Measurements from ENCODE around the gene CFAP43. TPM values are rescaled to one million over a fixed set of nuclear protein-coding genes. Genes with fewer than 3 reads are reported as not detected.

CFAP43 gene
- under 1 TPM; 0.15 to 0.91 (median 0.39) TPM for polyA plus RNA-seq (ENCODE audit: insufficient read length in 10 of 10)
- long read RNA-seq, donor 1, result 0 reads
- long read RNA-seq, donor 2, result 0 reads
- long read RNA-seq, donor 3, result 0 reads
- long read RNA-seq, donor 4, result 0 reads
- long read RNA-seq, donor 5, result 0 reads
- long read RNA-seq, donor 6, result 0 reads
- long read RNA-seq, donor 7, result 0 reads
- long read RNA-seq, donor 8, result 0 reads
- long read RNA-seq, donor 9, result 0 reads

- DNase-seq, result peak; percentile 95 to 99 (median 98)
These were observed at the start of gene CFAP43 for GRCh38 chr10:104231784-104232612. TSS of gene CFAP43 (minus strand) at chr10:104232364. CDS start at chr10:104232246, 118 bp downstream.

- DNase-seq, result no peak
These were observed 49.5 kb upstream of the CFAP43 start for GRCh38 chr10:104281694-104282093.

GRCh38 chr10:104279550-104280259, 47.5 kb upstream of the CFAP43 start:
- DNase-seq, result no peak

- DNase-seq, result no peak
These were observed 45.6 kb upstream of the CFAP43 start for GRCh38 chr10:104277785-104278184.

GRCh38 chr10:104276192-104276591, 44.0 kb upstream of the CFAP43 start:
- DNase-seq, result no peak

GRCh38 chr10:104274762-104275721, 42.9 kb upstream of the CFAP43 start:
- peak in 1 of 3 donors; percentile 35 for DNase-seq

- no peak for DNase-seq
These were observed 41.9 kb upstream of the CFAP43 start for GRCh38 chr10:104273899-104274575.

GRCh38 chr10:104273286-104273685, 41.1 kb upstream of the CFAP43 start:
- DNase-seq, result no peak

- peak; percentile 98 to 99 (median 98) for DNase-seq
These were observed 36.8 kb upstream of the CFAP43 start, which contains the start of gene GSTO2 for GRCh38 chr10:104268713-104269645. TSS of gene GSTO2 (plus strand) at chr10:104269184. CDS start at chr10:104274916, 5,732 bp downstream.

- DNase-seq, result no peak
These were observed 36.2 kb upstream of the CFAP43 start for GRCh38 chr10:104268405-104268712.

GRCh38 chr10:104267721-104268404, 35.7 kb upstream of the CFAP43 start:
- DNase-seq, result no peak

GRCh38 chr10:104264783-104265182, 32.6 kb upstream of the CFAP43 start:
- no peak for DNase-seq

GRCh38 chr10:104262055-104262454, 29.9 kb upstream of the CFAP43 start:
- no peak for DNase-seq

- DNase-seq, result no peak
These were observed 28.6 kb upstream of the CFAP43 start for GRCh38 chr10:104260775-104261115.

- DNase-seq, result no peak
These were observed 28.0 kb upstream of the CFAP43 start for GRCh38 chr10:104259999-104260774.

- no peak for DNase-seq
These were observed 27.3 kb upstream of the CFAP43 start for GRCh38 chr10:104259456-104259855.

- DNase-seq, result no peak
These were observed 26.0 kb upstream of the CFAP43 start for GRCh38 chr10:104258209-104258608.

- no peak for DNase-seq
These were observed 25.1 kb upstream of the CFAP43 start for GRCh38 chr10:104257235-104257634.

Data from muscle of back (tissue), 13 donors.